Measurements from ENCODE around the gene SGSH.

DNA sequence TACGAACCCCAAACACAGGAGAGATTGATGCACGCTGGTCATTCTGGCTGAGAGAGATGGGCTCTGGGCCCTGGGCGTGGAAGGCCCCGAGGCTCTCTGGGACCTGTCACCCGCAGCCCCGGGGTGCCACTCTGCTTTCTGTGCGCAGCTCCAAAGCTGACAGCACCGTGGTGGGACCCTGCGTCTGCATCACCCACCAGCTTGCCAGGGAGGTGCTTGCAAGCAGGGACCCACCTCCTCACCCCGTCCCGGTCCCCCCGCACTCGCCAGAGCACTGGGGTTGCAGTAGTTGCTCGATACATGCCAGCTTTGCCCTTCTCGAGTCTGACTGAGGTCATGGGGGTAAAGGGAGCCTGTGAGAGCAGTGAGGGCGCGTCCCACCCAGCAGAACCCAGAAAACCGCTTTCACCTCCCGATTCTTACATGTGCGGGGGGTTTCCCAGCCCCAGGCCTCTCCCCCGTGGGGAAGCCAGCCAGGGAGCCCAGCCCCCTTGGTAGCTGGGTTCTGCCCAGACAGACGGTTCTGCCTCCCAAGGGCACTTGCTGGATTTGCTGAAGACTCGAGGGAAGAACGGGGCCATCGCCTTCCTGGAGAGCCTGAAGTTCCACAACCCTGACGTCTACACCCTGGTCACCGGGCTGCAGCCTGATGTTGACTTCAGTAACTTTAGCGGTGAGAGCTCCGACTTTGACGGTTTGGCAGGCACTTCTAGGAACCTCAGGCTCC is 37.9 kb downstream of the SGSH start:
- TF ChIP-seq, protein P1, sequence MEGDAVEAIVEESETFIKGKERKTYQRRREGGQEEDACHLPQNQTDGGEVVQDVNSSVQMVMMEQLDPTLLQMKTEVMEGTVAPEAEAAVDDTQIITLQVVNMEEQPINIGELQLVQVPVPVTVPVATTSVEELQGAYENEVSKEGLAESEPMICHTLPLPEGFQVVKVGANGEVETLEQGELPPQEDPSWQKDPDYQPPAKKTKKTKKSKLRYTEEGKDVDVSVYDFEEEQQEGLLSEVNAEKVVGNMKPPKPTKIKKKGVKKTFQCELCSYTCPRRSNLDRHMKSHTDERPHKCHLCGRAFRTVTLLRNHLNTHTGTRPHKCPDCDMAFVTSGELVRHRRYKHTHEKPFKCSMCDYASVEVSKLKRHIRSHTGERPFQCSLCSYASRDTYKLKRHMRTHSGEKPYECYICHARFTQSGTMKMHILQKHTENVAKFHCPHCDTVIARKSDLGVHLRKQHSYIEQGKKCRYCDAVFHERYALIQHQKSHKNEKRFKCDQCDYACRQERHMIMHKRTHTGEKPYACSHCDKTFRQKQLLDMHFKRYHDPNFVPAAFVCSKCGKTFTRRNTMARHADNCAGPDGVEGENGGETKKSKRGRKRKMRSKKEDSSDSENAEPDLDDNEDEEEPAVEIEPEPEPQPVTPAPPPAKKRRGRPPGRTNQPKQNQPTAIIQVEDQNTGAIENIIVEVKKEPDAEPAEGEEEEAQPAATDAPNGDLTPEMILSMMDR (tag by site-specific recombination; IDR thresholded peaks at IDR 0.05) = no peak
- TF ChIP-seq, protein P2, sequence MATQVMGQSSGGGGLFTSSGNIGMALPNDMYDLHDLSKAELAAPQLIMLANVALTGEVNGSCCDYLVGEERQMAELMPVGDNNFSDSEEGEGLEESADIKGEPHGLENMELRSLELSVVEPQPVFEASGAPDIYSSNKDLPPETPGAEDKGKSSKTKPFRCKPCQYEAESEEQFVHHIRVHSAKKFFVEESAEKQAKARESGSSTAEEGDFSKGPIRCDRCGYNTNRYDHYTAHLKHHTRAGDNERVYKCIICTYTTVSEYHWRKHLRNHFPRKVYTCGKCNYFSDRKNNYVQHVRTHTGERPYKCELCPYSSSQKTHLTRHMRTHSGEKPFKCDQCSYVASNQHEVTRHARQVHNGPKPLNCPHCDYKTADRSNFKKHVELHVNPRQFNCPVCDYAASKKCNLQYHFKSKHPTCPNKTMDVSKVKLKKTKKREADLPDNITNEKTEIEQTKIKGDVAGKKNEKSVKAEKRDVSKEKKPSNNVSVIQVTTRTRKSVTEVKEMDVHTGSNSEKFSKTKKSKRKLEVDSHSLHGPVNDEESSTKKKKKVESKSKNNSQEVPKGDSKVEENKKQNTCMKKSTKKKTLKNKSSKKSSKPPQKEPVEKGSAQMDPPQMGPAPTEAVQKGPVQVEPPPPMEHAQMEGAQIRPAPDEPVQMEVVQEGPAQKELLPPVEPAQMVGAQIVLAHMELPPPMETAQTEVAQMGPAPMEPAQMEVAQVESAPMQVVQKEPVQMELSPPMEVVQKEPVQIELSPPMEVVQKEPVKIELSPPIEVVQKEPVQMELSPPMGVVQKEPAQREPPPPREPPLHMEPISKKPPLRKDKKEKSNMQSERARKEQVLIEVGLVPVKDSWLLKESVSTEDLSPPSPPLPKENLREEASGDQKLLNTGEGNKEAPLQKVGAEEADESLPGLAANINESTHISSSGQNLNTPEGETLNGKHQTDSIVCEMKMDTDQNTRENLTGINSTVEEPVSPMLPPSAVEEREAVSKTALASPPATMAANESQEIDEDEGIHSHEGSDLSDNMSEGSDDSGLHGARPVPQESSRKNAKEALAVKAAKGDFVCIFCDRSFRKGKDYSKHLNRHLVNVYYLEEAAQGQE (tag by site-specific recombination; IDR thresholded peaks at IDR 0.05) = no peak
- TF ChIP-seq ZNF274 (IDR thresholded peaks at IDR 0.05; ENCODE audit: low read length) (no peak), ZNF274 (tag by site-specific recombination; IDR thresholded peaks at IDR 0.05; ENCODE audit: borderline replicate concordance) (no peak), MEIS1 (CRISPR knock-in tag; IDR thresholded peaks at IDR 0.05; ENCODE audit: borderline replicate concordance) (no peak), MYNN (tag by site-specific recombination; IDR thresholded peaks at IDR 0.05; ENCODE audit: borderline replicate concordance) (no peak), ZBTB7A (tag by site-specific recombination; IDR thresholded peaks at IDR 0.05; ENCODE audit: low read depth) (no peak)
- TF ChIP-seq, protein P3, sequence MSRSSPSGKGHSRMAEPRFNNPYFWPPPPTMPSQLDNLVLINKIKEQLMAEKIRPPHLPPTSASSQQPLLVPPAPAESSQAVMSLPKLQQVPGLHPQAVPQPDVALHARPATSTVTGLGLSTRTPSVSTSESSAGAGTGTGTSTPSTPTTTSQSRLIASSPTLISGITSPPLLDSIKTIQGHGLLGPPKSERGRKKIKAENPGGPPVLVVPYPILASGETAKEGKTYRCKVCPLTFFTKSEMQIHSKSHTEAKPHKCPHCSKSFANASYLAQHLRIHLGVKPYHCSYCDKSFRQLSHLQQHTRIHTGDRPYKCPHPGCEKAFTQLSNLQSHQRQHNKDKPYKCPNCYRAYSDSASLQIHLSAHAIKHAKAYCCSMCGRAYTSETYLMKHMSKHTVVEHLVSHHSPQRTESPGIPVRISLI (tag by site-specific recombination; IDR thresholded peaks at IDR 0.05) = no peak
- TF ChIP-seq, protein P4, sequence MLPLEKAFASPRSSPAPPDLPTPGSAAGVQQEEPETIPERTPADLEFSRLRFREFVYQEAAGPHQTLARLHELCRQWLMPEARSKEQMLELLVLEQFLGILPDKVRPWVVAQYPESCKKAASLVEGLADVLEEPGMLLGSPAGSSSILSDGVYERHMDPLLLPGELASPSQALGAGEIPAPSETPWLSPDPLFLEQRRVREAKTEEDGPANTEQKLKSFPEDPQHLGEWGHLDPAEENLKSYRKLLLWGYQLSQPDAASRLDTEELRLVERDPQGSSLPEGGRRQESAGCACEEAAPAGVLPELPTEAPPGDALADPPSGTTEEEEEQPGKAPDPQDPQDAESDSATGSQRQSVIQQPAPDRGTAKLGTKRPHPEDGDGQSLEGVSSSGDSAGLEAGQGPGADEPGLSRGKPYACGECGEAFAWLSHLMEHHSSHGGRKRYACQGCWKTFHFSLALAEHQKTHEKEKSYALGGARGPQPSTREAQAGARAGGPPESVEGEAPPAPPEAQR (tag by site-specific recombination; IDR thresholded peaks at IDR 0.05) = no peak
- TF ChIP-seq, protein P5, sequence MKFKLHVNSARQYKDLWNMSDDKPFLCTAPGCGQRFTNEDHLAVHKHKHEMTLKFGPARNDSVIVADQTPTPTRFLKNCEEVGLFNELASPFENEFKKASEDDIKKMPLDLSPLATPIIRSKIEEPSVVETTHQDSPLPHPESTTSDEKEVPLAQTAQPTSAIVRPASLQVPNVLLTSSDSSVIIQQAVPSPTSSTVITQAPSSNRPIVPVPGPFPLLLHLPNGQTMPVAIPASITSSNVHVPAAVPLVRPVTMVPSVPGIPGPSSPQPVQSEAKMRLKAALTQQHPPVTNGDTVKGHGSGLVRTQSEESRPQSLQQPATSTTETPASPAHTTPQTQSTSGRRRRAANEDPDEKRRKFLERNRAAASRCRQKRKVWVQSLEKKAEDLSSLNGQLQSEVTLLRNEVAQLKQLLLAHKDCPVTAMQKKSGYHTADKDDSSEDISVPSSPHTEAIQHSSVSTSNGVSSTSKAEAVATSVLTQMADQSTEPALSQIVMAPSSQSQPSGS (tag by site-specific recombination; IDR thresholded peaks at IDR 0.05; ENCODE audit: low read depth) = no peak

Measured in HEK293 (cell line).